CD4-positive, alpha-beta T cell (primary cell): Measurements from ENCODE around the gene LRRC2. TPM values are rescaled to one million over a fixed set of nuclear protein-coding genes. Genes with fewer than 3 reads are reported as not detected.

Experiments used
- ATAC-seq: fragments of 200-7000 bp; cut with Tn5 transposase; one replicate; pipeline ENCODE4 v1.10.0; 2022; ENCODE audit warnings: mild to moderate bottlenecking; ENCODE audit not compliant: poor library complexity
- CTCF ChIA-PET: fragments of 350-600 bp; sonication (Branson Sonifier 250); formaldehyde crosslinking; loops from one replicate; lab custom pipeline; 2021; ENCODE audit warnings: antibody characterized with exemption, inconsistent platforms; lab: Charles Lee
- POLR2A ChIA-PET: fragments of 350-600 bp; sonication (Branson Sonifier 250); formaldehyde crosslinking; loops from one replicate; lab custom pipeline; 2021; ENCODE audit warnings: antibody characterized with exemption, inconsistent platforms; lab: Charles Lee
- DNase-seq, 14 experiments: peaks; one replicate each; pipeline ENCODE4 v3.0.0-alpha.2; 2013 to 2020; ENCODE audit warnings: mixed read lengths in 2 of 14
- H3K27ac ChIP-seq, 2 donors: one replicate each; pipeline versions ENCODE4 v1.5.1 to v1.7.0; 2013; ENCODE audit warnings: low read length in 2 of 2, low read depth in 1 of 2, mild to moderate bottlenecking in 1 of 2
- H3K27me3 ChIP-seq, 2 experiments: 1 replicate in 1 of 2; 2 replicates in 1 of 2; pipeline versions ENCODE4 v1.6.1 to v1.7.0; 2013; ENCODE audit warnings: low read length in 2 of 2, control low read depth in 1 of 2, mild to moderate bottlenecking in 1 of 2, moderate library complexity in 1 of 2; ENCODE audit not compliant: insufficient read depth in 2 of 2, control insufficient read depth in 1 of 2
- H3K36me3 ChIP-seq: one replicate; pipeline ENCODE4 v1.6.1; 2013; ENCODE audit warnings: low read length, control low read depth; ENCODE audit not compliant: insufficient read depth
- H3K4me1 ChIP-seq: one replicate; pipeline ENCODE4 v1.6.1; 2013; ENCODE audit warnings: low read length, control low read depth; ENCODE audit not compliant: insufficient read depth
- H3K4me3 ChIP-seq: one replicate; pipeline ENCODE4 v1.5.1; 2013; ENCODE audit warnings: mild to moderate bottlenecking, low read length, moderate library complexity
- H3K9me3 ChIP-seq, 2 experiments: 1 replicate in 1 of 2; 2 replicates in 1 of 2; pipeline versions ENCODE4 v1.6.1 to v1.7.0; 2013; ENCODE audit warnings: low read length in 2 of 2, mild to moderate bottlenecking in 2 of 2, control low read depth in 1 of 2, moderate library complexity in 1 of 2; ENCODE audit not compliant: control insufficient read depth in 1 of 2, insufficient read depth in 1 of 2
- H3K27ac Mint-ChIP-seq: one replicate; pipeline ENCODE4 v1.8.0; 2020; ENCODE audit warnings: mixed read lengths
- H3K27me3 Mint-ChIP-seq: one replicate; pipeline ENCODE4 v1.8.0; 2021; ENCODE audit warnings: mixed read lengths
- H3K36me3 Mint-ChIP-seq: one replicate; pipeline ENCODE4 v1.8.0; 2021; ENCODE audit warnings: low read depth, mixed read lengths
- H3K4me1 Mint-ChIP-seq: one replicate; pipeline ENCODE4 v1.8.0; 2021; ENCODE audit warnings: low read depth, mixed read lengths
- H3K4me3 Mint-ChIP-seq: one replicate; pipeline ENCODE4 v1.8.0; 2020; ENCODE audit warnings: mild to moderate bottlenecking, mixed read lengths
- H3K9me3 Mint-ChIP-seq: one replicate; pipeline ENCODE4 v1.8.0; 2020; ENCODE audit warnings: mixed read lengths
- CTCF ChIP-seq: fragments of 200-600 bp; IDR thresholded peaks from one replicate; pipeline ENCODE4 v1.8.0; 2022; ENCODE audit warnings: antibody characterized with exemption, mild to moderate bottlenecking
- intact Hi-C, 2 experiments: fragments of 100-400 bp; cut with DNase I in 1 of 2; cut with micrococcal nuclease in 1 of 2; formaldehyde crosslinking; loops; one replicate each; pipeline versions ENCODE4 v1.15.1 to v1.9.0; 2023 to 2025; cut with DNase I, micrococcal nuclease
- total RNA-seq, 174 experiments: library from RNA in 2 of 174; stranded (reverse) in 2 of 174; gene quantifications; one replicate each; pipeline ENCODE4 v1.2.3 and lab custom pipeline; 2021 to 2026

Gene LRRC2
- total RNA-seq, 2 experiments from 2014 or later: 0.59 to 0.91 TPM

- POLR2A ChIA-PET: interaction anchor here (1.1 kb wide), 1 partner anchor 27 kb away, joined by 3 read pairs; no protein-coding TSS in a partner anchor
- no peak for TF ChIP-seq CTCF
- no peaks in the 10 kb centered on the region for H3K4me1 ChIP-seq
- H3K27me3 Mint-ChIP-seq: no peaks in the 10 kb centered on the region
- ATAC-seq (no peak), DNase-seq (no peak)
- H3K27me3 ChIP-seq: no peaks in the 10 kb centered on the region
- no peaks in the 10 kb centered on the region for H3K36me3 Mint-ChIP-seq
- H3K4me3 ChIP-seq: no peak overlapping the region
- intact Hi-C loops: no loop called here
- H3K4me1 Mint-ChIP-seq: no peaks in the 10 kb centered on the region
- H3K36me3 ChIP-seq: no peaks in the 10 kb centered on the region
- H3K9me3 ChIP-seq: no peaks in the 10 kb centered on the region
- H3K4me3 Mint-ChIP-seq: no peak overlapping the region
- H3K27ac Mint-ChIP-seq: no peak overlapping the region
- CTCF ChIA-PET: interaction anchor here (1.7 to 8.4 kb wide), 2 partner anchors 23 to 46 kb away, joined by 4 to 44 read pairs; no protein-coding TSS in a partner anchor
- H3K27ac ChIP-seq: no peak overlapping the region
- H3K9me3 Mint-ChIP-seq: no peaks in the 10 kb centered on the region
These were observed 53.8 kb downstream of the LRRC2 start for GRCh38 chr3:46512191-46512749.

- intact Hi-C loops: no loop called here
- no peak overlapping the region for H3K27ac Mint-ChIP-seq
- no peak for TF ChIP-seq CTCF
- ATAC-seq: no peak
- H3K9me3 Mint-ChIP-seq: no peaks in the 10 kb centered on the region
- H3K4me3 ChIP-seq: no peak overlapping the region
- H3K27ac ChIP-seq: no peak overlapping the region
- H3K4me1 Mint-ChIP-seq: no peaks in the 10 kb centered on the region
- H3K9me3 ChIP-seq: no peaks in the 10 kb centered on the region
- no peaks in the 10 kb centered on the region for H3K27me3 Mint-ChIP-seq
- H3K27me3 ChIP-seq: no peaks in the 10 kb centered on the region
- ChIA-PET POLR2A (interaction anchor here (1.7 kb wide), 1 partner anchor 29 kb away, joined by 5 read pairs; no protein-coding TSS in a partner anchor), CTCF (interaction anchor here (1.4 to 8.4 kb wide), 3 partner anchors 18 to 48 kb away, joined by 4 to 44 read pairs (median 6); no protein-coding TSS in a partner anchor)
- no peaks in the 10 kb centered on the region for H3K36me3 Mint-ChIP-seq
- DNase-seq: no peak
- H3K4me1 ChIP-seq: no peaks in the 10 kb centered on the region
- no peak overlapping the region for H3K4me3 Mint-ChIP-seq
- H3K36me3 ChIP-seq: no peaks in the 10 kb centered on the region
These were observed 56.4 kb downstream of the LRRC2 start for GRCh38 chr3:46509661-46510187.

DNA sequence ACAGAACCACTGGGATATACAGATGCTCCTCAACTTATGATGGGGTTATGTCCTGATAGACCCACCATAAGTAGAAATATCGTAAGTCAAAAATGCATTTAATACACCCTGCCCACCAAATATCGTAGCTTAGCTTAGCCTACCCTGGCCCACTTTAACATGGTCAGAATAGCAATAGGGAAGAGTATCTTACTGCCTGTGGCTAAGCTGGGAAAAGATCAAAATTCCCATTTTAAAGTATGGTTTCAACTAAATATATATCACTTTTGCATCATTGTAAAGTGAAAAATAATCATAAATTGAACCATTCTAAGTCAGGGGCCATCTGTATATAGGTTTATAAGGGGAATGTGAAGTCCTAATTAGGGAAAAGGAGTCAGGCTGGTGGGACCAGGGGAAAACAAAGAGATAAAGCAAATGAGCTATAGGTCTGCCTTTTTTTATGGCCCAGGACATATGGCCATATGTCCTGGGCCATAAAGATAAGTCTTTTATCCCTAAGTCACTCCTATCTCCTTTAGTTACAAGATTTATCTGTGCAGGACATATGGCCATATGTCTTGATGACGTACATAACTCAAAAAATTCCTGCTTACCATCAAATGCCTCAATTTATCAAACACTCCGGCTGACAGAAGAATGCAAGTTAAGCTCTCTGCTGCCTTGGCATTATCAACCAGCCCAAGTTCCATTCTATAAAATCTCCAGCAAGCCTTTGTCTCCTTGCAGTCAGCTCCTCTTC lies 57.1 kb downstream of the LRRC2 start:
- intact Hi-C loops: no loop called here
- CTCF ChIA-PET: interaction anchor here (0.5 to 8.4 kb wide), 5 partner anchors 19 to 199 kb away, joined by 3 to 44 read pairs (median 4); no protein-coding TSS in a partner anchor
- no peak overlapping the region for H3K27ac Mint-ChIP-seq
- no peak overlapping the region for H3K4me3 Mint-ChIP-seq
- H3K9me3 Mint-ChIP-seq: no peaks in the 10 kb centered on the region
- no peak overlapping the region for H3K4me3 ChIP-seq
- H3K27ac ChIP-seq: no peak overlapping the region
- no peak for ATAC-seq
- H3K27me3 ChIP-seq: no peaks in the 10 kb centered on the region
- H3K4me1 Mint-ChIP-seq: no peaks in the 10 kb centered on the region
- no peaks in the 10 kb centered on the region for H3K36me3 Mint-ChIP-seq
- no peaks in the 10 kb centered on the region for H3K27me3 Mint-ChIP-seq
- H3K4me1 ChIP-seq: no peaks in the 10 kb centered on the region
- no peak for DNase-seq
- no peaks in the 10 kb centered on the region for H3K36me3 ChIP-seq
- TF ChIP-seq CTCF: no peak
- H3K9me3 ChIP-seq: no peaks in the 10 kb centered on the region
- POLR2A ChIA-PET: interaction anchor here (1.7 kb wide), 1 partner anchor 30 kb away, joined by 5 read pairs; no protein-coding TSS in a partner anchor
